HCT116 (cell line): Measurements from ENCODE around the gene MUC4. TPM values are rescaled to one million over a fixed set of nuclear protein-coding genes. Genes with fewer than 3 reads are reported as not detected.
A peak's percentile ranks its signal among the peaks of the same experiment; 100 is the strongest.

Experiments
- ATAC-seq: fragments of 200-7000 bp; cut with Tn5 transposase; 2 replicates; pipeline ENCODE4 v1.9.1; 2020; ENCODE audit warnings: mild to moderate bottlenecking, moderate library complexity
- BruUV-seq: library from RNA; stranded (reverse); fragments of 400-500 nt; replicated peaks from 2 replicates; lab custom pipeline; 2021; lab: Mats Ljungman, UMichigan
- CTCF ChIA-PET: fragments of 300-600 bp; sonication (Branson Sonifier 250); formaldehyde crosslinking; loops from one replicate; lab custom pipeline; 2021; ENCODE audit warnings: antibody characterized with exemption; lab: Charles Lee
- POLR2A ChIA-PET: fragments of 300-600, 350-600 bp; sonication (Branson Sonifier 250); formaldehyde crosslinking; loops from one replicate; lab custom pipeline; 2021; ENCODE audit warnings: antibody characterized with exemption; lab: Charles Lee
- RAD21 ChIA-PET, 2 experiments: fragments of 300-600 bp; sonication (Branson Sonifier 250); formaldehyde crosslinking; loops; one replicate each; lab custom pipeline; 2023; ENCODE audit warnings: low total read pairs in 2 of 2; ENCODE audit not compliant: uncharacterized antibody in 2 of 2, unreplicated experiment in 2 of 2, low non-redundant PET in 1 of 2; lab: Charles Lee
- DNase-seq: peaks from one replicate; pipeline ENCODE4 v3.0.0-alpha.2; 2010; ENCODE audit warnings: low read depth, low spot score
- H2AFZ ChIP-seq: fragments of 200-600 bp; shearing (Covaris generic), sonication (generic); 2 replicates; pipeline ENCODE4 v1.6.1; 2017; ENCODE audit warnings: low read depth, mixed run types, mixed read lengths, antibody characterized with exemption, low read length; ENCODE audit not compliant: poor library complexity, severe bottlenecking
- H3K27ac ChIP-seq: 2 replicates; pipeline ENCODE4 v1.5.1; 2012; ENCODE audit warnings: low read depth, low read length
- H3K27me3 ChIP-seq: fragments of 200-600 bp; sonication (generic); 2 replicates; pipeline ENCODE4 v1.6.1; 2016; ENCODE audit warnings: mixed run types, low read length, mixed read lengths; ENCODE audit not compliant: insufficient read depth
- H3K36me3 ChIP-seq, 2 experiments: fragments of 200-500 bp in 1 of 2; fragments of 200-600 bp in 1 of 2; sonication (Bioruptor generic) in 1 of 2; sonication (generic) in 1 of 2; 2 replicates each; pipeline versions ENCODE4 v1.5.1 to v1.6.1; 2014 to 2016; ENCODE audit warnings: low read length in 2 of 2, inconsistent platforms in 1 of 2, mixed read lengths in 1 of 2, mixed run types in 1 of 2; ENCODE audit not compliant: insufficient read depth in 2 of 2, control insufficient read depth in 1 of 2
- H3K4me1 ChIP-seq, 2 experiments: fragments of 200-600 bp in 1 of 2; sonication (generic) in 1 of 2; 2 replicates each; pipeline versions ENCODE4 v1.5.1 to v1.6.1; 2012 to 2017; ENCODE audit warnings: low read length in 2 of 2, inconsistent platforms in 1 of 2, mild to moderate bottlenecking in 1 of 2, mixed read lengths in 1 of 2, mixed run types in 1 of 2, moderate library complexity in 1 of 2; ENCODE audit not compliant: insufficient read depth in 2 of 2, control insufficient read depth in 1 of 2
- H3K4me2 ChIP-seq: fragments of 200-600 bp; sonication (generic); 2 replicates; pipeline ENCODE4 v1.6.1; 2017; ENCODE audit warnings: mixed run types, low read length, mixed read lengths
- H3K4me3 ChIP-seq, 2 experiments: fragments of 200-600 bp in 1 of 2; sonication (generic) in 1 of 2; replicated peaks in 1 of 2; 2 replicates each; pipeline ENCODE4 v1.5.1; 2011 to 2016; ENCODE audit warnings: low read length in 2 of 2, control low read depth in 1 of 2, low read depth in 1 of 2, mild to moderate bottlenecking in 1 of 2, mixed read lengths in 1 of 2, mixed run types in 1 of 2
- H3K79me2 ChIP-seq: fragments of 200-600 bp; sonication (generic); 2 replicates; pipeline ENCODE4 v1.6.1; 2017; ENCODE audit warnings: mild to moderate bottlenecking, mixed run types, low read length, moderate library complexity, mixed read lengths; ENCODE audit not compliant: insufficient read depth
- H3K9ac ChIP-seq: fragments of 200-600 bp; sonication (generic); 2 replicates; pipeline ENCODE4 v1.6.1; 2016; ENCODE audit warnings: low read length, mixed read lengths
- H3K9me2 ChIP-seq: fragments of 200-600 bp; sonication (generic), shearing (Covaris generic); 2 replicates; pipeline ENCODE4 v1.6.1; 2017; ENCODE audit warnings: mixed run types, mild to moderate bottlenecking, moderate library complexity; ENCODE audit not compliant: insufficient read depth
- H3K9me3 ChIP-seq, 2 experiments: fragments of 200-500 bp in 1 of 2; fragments of 200-600 bp in 1 of 2; sonication (Bioruptor generic) in 1 of 2; sonication (generic) in 1 of 2; 2 replicates each; pipeline ENCODE4 v1.6.1; 2014 to 2017; ENCODE audit warnings: low read length in 2 of 2, mixed read lengths in 2 of 2, inconsistent platforms in 1 of 2, low read depth in 1 of 2, mild to moderate bottlenecking in 1 of 2, mixed run types in 1 of 2, moderate library complexity in 1 of 2; ENCODE audit not compliant: control insufficient read depth in 1 of 2, insufficient read depth in 1 of 2
- H4K20me1 ChIP-seq: fragments of 200-600 bp; sonication (generic), shearing (Covaris generic); 2 replicates; pipeline ENCODE4 v1.6.1; 2017; ENCODE audit warnings: mixed run types, mild to moderate bottlenecking, moderate library complexity; ENCODE audit not compliant: insufficient read depth
- CBX3 ChIP-seq: IDR thresholded peaks from 2 replicates; pipeline ENCODE4 v1.6.1; 2012; ENCODE audit warnings: low read depth
- EGR1 ChIP-seq: IDR thresholded peaks from 2 replicates; pipeline ENCODE4 v1.6.1; 2012; ENCODE audit warnings: low read depth
- ELF1 ChIP-seq: IDR thresholded peaks from 2 replicates; pipeline ENCODE4 v1.6.1; 2012; ENCODE audit warnings: low read depth, borderline replicate concordance
- EZH2 ChIP-seq: fragments of 200-600 bp; sonication (generic); IDR thresholded peaks from 2 replicates; pipeline ENCODE4 v1.6.1; 2017; ENCODE audit warnings: antibody characterized with exemption, mixed run types
- EZH2phosphoT487 ChIP-seq: fragments of 200-600 bp; IDR thresholded peaks from 2 replicates; pipeline ENCODE4 v1.6.1; 2018; ENCODE audit warnings: antibody characterized with exemption, borderline replicate concordance
- FOSL1 ChIP-seq: IDR thresholded peaks from 2 replicates; pipeline ENCODE4 v1.6.1; 2012; ENCODE audit warnings: low read depth
- POLR2AphosphoS5 ChIP-seq: IDR thresholded peaks from 2 replicates; pipeline ENCODE4 v1.6.1; 2011; ENCODE audit warnings: mild to moderate bottlenecking, low read depth, low read length, moderate library complexity
- RAD21 ChIP-seq: IDR thresholded peaks from 2 replicates; pipeline ENCODE4 v1.6.1; 2012; ENCODE audit warnings: low read depth, mild to moderate bottlenecking
- SIN3A ChIP-seq: IDR thresholded peaks from 2 replicates; pipeline ENCODE4 v1.6.1; 2012; ENCODE audit warnings: low read depth
- SP1 ChIP-seq: IDR thresholded peaks from 2 replicates; pipeline ENCODE4 v1.6.1; 2012; ENCODE audit warnings: low read depth
- SRF ChIP-seq: IDR thresholded peaks from 2 replicates; pipeline ENCODE4 v1.6.1; 2012; ENCODE audit warnings: low read depth
- TCF7L2 ChIP-seq: IDR thresholded peaks from 2 replicates; pipeline ENCODE4 v1.7.0; 2011; ENCODE audit warnings: borderline replicate concordance, inconsistent platforms; ENCODE audit not compliant: insufficient read depth, insufficient read length; ENCODE audit errors: extremely low read depth
- intact Hi-C: fragments of 100-400 bp; cut with micrococcal nuclease; formaldehyde crosslinking; loops from 2 replicates; pipeline ENCODE4 v1.10.0; 2022
- total RNA-seq: library from RNA; stranded (reverse); gene quantifications from one replicate; pipeline ENCODE4 v1.2.1, GENCODE V29; 2021; ENCODE audit not compliant: unreplicated experiment
- TF ChIP-seq, protein P1 (sequence below), 3 experiments: fragments of 200-600 bp in 1 of 3; sonication (generic) in 1 of 3; IDR thresholded peaks in 2 of 3; conservative IDR thresholded peaks in 1 of 3; 2 replicates each; pipeline ENCODE4 v1.5.1; 2012 to 2017; ENCODE audit warnings: low read depth in 2 of 3, low read length in 2 of 3, antibody characterized with exemption in 1 of 3, borderline replicate concordance in 1 of 3, control low read depth in 1 of 3, mild to moderate bottlenecking in 1 of 3, mixed read lengths in 1 of 3, mixed run types in 1 of 3, moderate library complexity in 1 of 3; ENCODE audit not compliant: insufficient read depth in 1 of 3
- TF ChIP-seq, protein P2 (sequence below): IDR thresholded peaks from 2 replicates; pipeline ENCODE4 v1.6.1; 2011; ENCODE audit warnings: mild to moderate bottlenecking, low read length, moderate library complexity; ENCODE audit not compliant: insufficient replicate concordance; ENCODE audit errors: extremely low read depth
- TF ChIP-seq, protein P3 (sequence below): IDR thresholded peaks from 2 replicates; pipeline ENCODE4 v1.6.1; 2012

Gene MUC4
- total RNA-seq, 1 experiment from 2014 or later, result 0.64 TPM

DNA sequence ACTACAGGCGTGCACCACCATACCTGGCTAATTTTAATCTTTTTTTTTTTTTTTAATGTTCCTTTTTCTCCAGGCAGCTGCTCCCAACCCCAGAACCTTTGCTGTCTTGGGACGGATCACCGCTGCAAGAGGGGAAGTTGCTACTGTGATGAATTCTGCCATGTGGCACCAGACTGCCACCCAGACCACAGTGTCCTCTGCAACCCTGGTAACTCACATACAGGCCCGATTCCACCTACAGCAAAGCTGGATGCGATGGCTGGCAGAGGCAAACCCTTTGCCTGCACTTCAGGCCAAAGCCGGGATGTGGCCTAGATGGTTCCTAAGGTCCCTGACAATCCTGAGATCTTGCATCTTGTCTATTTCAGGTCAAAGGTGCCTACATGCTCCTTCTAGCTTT lies 103.7 kb downstream of the MUC4 start (continued):
- no peak for TF ChIP-seq TCF7L2
- no peak for TF ChIP-seq RAD21
- no peak for TF ChIP-seq FOSL1

DNA sequence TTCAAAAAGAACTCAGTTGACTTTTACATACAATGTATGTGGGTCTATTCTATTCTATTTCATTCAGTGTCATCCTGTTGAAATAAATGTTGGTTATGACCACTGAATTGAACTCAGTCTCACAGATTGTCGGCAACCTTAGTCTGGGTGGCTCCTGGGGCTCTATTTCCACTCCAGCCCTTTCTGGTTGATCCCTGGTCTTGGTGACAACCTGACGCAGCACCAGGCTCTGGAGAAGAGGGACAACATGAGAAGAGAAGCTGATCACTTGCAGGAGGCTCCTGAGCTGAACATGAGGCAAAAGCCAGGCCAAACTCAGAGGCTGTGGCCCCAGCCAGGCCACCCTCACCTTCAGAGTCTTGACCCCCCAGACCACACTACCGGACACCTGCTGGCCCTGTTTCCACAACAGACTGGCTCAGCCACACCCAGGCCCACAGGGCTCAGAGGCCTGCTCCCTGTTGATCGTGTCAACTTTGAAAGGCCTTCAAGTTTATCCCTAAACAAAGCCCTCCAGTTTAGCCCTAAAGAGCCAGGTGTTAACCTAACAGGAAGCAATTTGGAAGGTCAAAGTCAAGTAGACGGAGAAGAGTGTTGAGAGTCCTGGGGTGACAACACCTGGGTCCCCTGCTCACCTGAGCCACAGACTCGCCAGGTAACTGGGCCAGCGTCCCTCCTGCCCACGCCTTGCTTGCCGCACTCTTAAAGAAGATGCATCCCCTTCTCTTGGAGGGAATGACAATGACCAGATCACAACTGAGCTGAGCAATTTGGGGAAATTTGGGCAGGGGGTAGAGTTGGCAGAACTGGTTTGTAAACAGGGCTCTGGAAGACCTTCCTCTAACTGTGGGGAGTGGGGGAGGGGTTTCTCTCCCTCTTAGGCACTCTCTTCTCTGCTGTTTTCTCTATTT lies 106.4 kb downstream of the MUC4 start:
- DNase-seq (no peak), ATAC-seq (0 out of 2 replicates have a peak, but pooled peaks have one; percentile 20)
- H3K79me2 ChIP-seq, result no peaks in the 10 kb centered on the region
- no peaks in the 10 kb centered on the region for H3K36me3 ChIP-seq
- no peaks in the 10 kb centered on the region for H3K27me3 ChIP-seq
- RAD21 ChIA-PET, result no interaction called here
- H4K20me1 ChIP-seq, result no peaks in the 10 kb centered on the region
- BruUV-seq, result no TSS peak
- no peak overlapping the region for H3K4me3 ChIP-seq
- no peak overlapping the region for H3K9ac ChIP-seq
- H3K4me2 ChIP-seq, result no peak overlapping the region
- intact Hi-C loops, result no loop called here
- H3K4me1 ChIP-seq, result no peaks in the 10 kb centered on the region
- no peak overlapping the region for H3K27ac ChIP-seq
- POLR2A ChIA-PET, result interaction anchor here (0.6 to 1.2 kb wide), 2 partner anchors 9 to 170 kb away, joined by 3 to 4 read pairs; no protein-coding TSS in a partner anchor
- CTCF ChIA-PET, result no interaction called here
- H2AFZ ChIP-seq, result no peak overlapping the region
- 0 out of 2 replicates have a peak, but pooled peaks cover 3% of the 10 kb centered on the region for H3K9me2 ChIP-seq
- TF ChIP-seq ELF1 (no peak), SP1 (no peak), POLR2AphosphoS5 (no peak), EGR1 (no peak), EZH2 (no peak), EZH2phosphoT487 (no peak), SRF (no peak), CBX3 (no peak), SIN3A (no peak)
- TF ChIP-seq, protein P1, sequence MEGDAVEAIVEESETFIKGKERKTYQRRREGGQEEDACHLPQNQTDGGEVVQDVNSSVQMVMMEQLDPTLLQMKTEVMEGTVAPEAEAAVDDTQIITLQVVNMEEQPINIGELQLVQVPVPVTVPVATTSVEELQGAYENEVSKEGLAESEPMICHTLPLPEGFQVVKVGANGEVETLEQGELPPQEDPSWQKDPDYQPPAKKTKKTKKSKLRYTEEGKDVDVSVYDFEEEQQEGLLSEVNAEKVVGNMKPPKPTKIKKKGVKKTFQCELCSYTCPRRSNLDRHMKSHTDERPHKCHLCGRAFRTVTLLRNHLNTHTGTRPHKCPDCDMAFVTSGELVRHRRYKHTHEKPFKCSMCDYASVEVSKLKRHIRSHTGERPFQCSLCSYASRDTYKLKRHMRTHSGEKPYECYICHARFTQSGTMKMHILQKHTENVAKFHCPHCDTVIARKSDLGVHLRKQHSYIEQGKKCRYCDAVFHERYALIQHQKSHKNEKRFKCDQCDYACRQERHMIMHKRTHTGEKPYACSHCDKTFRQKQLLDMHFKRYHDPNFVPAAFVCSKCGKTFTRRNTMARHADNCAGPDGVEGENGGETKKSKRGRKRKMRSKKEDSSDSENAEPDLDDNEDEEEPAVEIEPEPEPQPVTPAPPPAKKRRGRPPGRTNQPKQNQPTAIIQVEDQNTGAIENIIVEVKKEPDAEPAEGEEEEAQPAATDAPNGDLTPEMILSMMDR (IDR thresholded peaks at IDR 0.05 in 2 of 3, conservative IDR thresholded peaks at IDR 0.05 in 1 of 3; ENCODE audit: borderline replicate concordance in 1 of 3, insufficient read depth in 1 of 3, low read depth in 2 of 3, low read length in 2 of 3), result no peak
- TF ChIP-seq, protein P2, sequence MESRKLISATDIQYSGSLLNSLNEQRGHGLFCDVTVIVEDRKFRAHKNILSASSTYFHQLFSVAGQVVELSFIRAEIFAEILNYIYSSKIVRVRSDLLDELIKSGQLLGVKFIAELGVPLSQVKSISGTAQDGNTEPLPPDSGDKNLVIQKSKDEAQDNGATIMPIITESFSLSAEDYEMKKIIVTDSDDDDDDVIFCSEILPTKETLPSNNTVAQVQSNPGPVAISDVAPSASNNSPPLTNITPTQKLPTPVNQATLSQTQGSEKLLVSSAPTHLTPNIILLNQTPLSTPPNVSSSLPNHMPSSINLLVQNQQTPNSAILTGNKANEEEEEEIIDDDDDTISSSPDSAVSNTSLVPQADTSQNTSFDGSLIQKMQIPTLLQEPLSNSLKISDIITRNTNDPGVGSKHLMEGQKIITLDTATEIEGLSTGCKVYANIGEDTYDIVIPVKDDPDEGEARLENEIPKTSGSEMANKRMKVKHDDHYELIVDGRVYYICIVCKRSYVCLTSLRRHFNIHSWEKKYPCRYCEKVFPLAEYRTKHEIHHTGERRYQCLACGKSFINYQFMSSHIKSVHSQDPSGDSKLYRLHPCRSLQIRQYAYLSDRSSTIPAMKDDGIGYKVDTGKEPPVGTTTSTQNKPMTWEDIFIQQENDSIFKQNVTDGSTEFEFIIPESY, result no peak
- TF ChIP-seq, protein P3, sequence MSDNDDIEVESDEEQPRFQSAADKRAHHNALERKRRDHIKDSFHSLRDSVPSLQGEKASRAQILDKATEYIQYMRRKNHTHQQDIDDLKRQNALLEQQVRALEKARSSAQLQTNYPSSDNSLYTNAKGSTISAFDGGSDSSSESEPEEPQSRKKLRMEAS, result no peak
- no peaks in the 10 kb centered on the region for H3K9me3 ChIP-seq
